Measurements from ENCODE around the gene ADM5. TPM values are rescaled to one million over a fixed set of nuclear protein-coding genes. Genes with fewer than 3 reads are reported as not detected.

Gene ADM5
- total and polyA plus RNA-seq, 2 experiments from 2014 or later, result 2.8 to 5.7 TPM

- H3F3A ChIP-seq (replicated peaks; ENCODE audit: low read depth), result peaks cover 9% of the 10 kb centered on the region; the same call in 1 of the 2 replicates
- H3K27me3 Mint-ChIP-seq (ENCODE audit: insufficient read depth, low read depth, poor library complexity), result peaks cover 11% of the 10 kb centered on the region
- ATAC-seq (no peak), DNase-seq (ENCODE audit: low spot score) (no peak)
- no peak overlapping the region for H2AFZ ChIP-seq
- H3K4me1 ChIP-seq (ENCODE audit: insufficient read depth), result no peaks in the 10 kb centered on the region
- H3K27ac Mint-ChIP-seq, result no peak overlapping the region
- H3K27me3 ChIP-seq (ENCODE audit: insufficient read depth), result no peaks in the 10 kb centered on the region
- H3K4me3 Mint-ChIP-seq, result no peak overlapping the region
- H3K4me3 ChIP-seq, result no peak overlapping the region
- H3K27ac ChIP-seq (ENCODE audit: low read depth), result no peak overlapping the region
- peaks cover 7% of the 10 kb centered on the region; the same call in 2 of the 3 replicates for H3K9me3 Mint-ChIP-seq
- peaks cover 8% of the 10 kb centered on the region for H3K4me1 Mint-ChIP-seq
- no peaks in the 10 kb centered on the region for H3K9me2 ChIP-seq (ENCODE audit: insufficient read depth)
- TF ChIP-seq EZH2 (IDR thresholded peaks at IDR 0.05; ENCODE audit: low read depth, unreplicated experiment), result no peak
- TF ChIP-seq CREB1 (CRISPR knock-in tag; IDR thresholded peaks at IDR 0.05; ENCODE audit: low read depth), result no peak
- TF ChIP-seq, protein P1, sequence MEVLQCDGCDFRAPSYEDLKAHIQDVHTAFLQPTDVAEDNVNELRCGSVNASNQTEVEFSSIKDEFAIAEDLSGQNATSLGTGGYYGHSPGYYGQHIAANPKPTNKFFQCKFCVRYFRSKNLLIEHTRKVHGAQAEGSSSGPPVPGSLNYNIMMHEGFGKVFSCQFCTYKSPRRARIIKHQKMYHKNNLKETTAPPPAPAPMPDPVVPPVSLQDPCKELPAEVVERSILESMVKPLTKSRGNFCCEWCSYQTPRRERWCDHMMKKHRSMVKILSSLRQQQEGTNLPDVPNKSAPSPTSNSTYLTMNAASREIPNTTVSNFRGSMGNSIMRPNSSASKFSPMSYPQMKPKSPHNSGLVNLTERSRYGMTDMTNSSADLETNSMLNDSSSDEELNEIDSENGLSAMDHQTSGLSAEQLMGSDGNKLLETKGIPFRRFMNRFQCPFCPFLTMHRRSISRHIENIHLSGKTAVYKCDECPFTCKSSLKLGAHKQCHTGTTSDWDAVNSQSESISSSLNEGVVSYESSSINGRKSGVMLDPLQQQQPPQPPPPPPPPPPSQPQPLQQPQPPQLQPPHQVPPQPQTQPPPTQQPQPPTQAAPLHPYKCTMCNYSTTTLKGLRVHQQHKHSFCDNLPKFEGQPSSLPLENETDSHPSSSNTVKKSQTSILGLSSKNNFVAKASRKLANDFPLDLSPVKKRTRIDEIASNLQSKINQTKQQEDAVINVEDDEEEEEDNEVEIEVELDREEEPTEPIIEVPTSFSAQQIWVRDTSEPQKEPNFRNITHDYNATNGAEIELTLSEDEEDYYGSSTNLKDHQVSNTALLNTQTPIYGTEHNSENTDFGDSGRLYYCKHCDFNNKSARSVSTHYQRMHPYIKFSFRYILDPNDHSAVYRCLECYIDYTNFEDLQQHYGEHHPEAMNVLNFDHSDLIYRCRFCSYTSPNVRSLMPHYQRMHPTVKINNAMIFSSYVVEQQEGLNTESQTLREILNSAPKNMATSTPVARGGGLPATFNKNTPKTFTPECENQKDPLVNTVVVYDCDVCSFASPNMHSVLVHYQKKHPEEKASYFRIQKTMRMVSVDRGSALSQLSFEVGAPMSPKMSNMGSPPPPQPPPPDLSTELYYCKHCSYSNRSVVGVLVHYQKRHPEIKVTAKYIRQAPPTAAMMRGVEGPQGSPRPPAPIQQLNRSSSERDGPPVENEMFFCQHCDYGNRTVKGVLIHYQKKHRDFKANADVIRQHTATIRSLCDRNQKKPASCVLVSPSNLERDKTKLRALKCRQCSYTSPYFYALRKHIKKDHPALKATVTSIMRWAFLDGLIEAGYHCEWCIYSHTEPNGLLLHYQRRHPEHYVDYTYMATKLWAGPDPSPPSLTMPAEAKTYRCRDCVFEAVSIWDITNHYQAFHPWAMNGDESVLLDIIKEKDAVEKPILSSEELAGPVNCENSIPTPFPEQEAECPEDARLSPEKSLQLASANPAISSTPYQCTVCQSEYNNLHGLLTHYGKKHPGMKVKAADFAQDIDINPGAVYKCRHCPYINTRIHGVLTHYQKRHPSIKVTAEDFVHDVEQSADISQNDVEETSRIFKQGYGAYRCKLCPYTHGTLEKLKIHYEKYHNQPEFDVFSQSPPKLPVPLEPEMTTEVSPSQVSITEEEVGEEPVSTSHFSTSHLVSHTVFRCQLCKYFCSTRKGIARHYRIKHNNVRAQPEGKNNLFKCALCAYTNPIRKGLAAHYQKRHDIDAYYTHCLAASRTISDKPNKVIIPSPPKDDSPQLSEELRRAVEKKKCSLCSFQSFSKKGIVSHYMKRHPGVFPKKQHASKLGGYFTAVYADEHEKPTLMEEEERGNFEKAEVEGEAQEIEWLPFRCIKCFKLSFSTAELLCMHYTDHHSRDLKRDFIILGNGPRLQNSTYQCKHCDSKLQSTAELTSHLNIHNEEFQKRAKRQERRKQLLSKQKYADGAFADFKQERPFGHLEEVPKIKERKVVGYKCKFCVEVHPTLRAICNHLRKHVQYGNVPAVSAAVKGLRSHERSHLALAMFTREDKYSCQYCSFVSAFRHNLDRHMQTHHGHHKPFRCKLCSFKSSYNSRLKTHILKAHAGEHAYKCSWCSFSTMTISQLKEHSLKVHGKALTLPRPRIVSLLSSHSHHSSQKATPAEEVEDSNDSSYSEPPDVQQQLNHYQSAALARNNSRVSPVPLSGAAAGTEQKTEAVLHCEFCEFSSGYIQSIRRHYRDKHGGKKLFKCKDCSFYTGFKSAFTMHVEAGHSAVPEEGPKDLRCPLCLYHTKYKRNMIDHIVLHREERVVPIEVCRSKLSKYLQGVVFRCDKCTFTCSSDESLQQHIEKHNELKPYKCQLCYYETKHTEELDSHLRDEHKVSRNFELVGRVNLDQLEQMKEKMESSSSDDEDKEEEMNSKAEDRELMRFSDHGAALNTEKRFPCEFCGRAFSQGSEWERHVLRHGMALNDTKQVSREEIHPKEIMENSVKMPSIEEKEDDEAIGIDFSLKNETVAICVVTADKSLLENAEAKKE (CRISPR knock-in tag; IDR thresholded peaks at IDR 0.05), result no peak
- no peak for TF ChIP-seq EZH2phosphoT487 (IDR thresholded peaks at IDR 0.05; ENCODE audit: unreplicated experiment)
- no peak for TF ChIP-seq CTCF (conservative IDR thresholded peaks at IDR 0.05; ENCODE audit: low read depth in 2 of 2)
- no peak for TF ChIP-seq ZNF331 (CRISPR knock-in tag; IDR thresholded peaks at IDR 0.05; ENCODE audit: low read depth)
- TF ChIP-seq REST (IDR thresholded peaks at IDR 0.05; ENCODE audit: unreplicated experiment), result no peak
- TF ChIP-seq JUNB (IDR thresholded peaks at IDR 0.05; ENCODE audit: unreplicated experiment), result no peak
- no peak for TF ChIP-seq ETS1 (IDR thresholded peaks at IDR 0.05)
- TF ChIP-seq STAT1 (IDR thresholded peaks at IDR 0.05; ENCODE audit: unreplicated experiment), result no peak
- no peak for TF ChIP-seq POLR2AphosphoS5 (IDR thresholded peaks at IDR 0.05; ENCODE audit: low read depth)
- no peak for TF ChIP-seq ZNF114 (CRISPR knock-in tag; IDR thresholded peaks at IDR 0.05)
- TF ChIP-seq NANOG (IDR thresholded peaks at IDR 0.05; ENCODE audit: borderline replicate concordance), result no peak
- H3K36me3 ChIP-seq (ENCODE audit: insufficient read depth), result peaks cover 13% of the 10 kb centered on the region
- no peak overlapping the region for H3K4me2 ChIP-seq
- H3K79me2 ChIP-seq (replicated peaks; ENCODE audit: insufficient read depth), result no peaks in the 10 kb centered on the region
- no peaks in the 10 kb centered on the region; the same call in 1 of the 2 replicates for H4K20me1 ChIP-seq (replicated peaks; ENCODE audit: insufficient read depth)
- peaks cover 69% of the 10 kb centered on the region for H3K36me3 Mint-ChIP-seq (ENCODE audit: low read depth)
These were observed 34.8 kb upstream of the ADM5 start for GRCh38 chr19:49654581-49654980.

Data from GM23338 (cell line).